NCI-H146 treated with DMSO at 0.1 percent for 48 hours (cell line): ENCODE data around the gene DAB2IP.

Experiments used
- DNase-seq: peaks from one replicate; lab custom pipeline; 2025; ENCODE audit not compliant: unreplicated experiment; lab: John Stamatoyannopoulos, UW

DAB2IP gene

DNA sequence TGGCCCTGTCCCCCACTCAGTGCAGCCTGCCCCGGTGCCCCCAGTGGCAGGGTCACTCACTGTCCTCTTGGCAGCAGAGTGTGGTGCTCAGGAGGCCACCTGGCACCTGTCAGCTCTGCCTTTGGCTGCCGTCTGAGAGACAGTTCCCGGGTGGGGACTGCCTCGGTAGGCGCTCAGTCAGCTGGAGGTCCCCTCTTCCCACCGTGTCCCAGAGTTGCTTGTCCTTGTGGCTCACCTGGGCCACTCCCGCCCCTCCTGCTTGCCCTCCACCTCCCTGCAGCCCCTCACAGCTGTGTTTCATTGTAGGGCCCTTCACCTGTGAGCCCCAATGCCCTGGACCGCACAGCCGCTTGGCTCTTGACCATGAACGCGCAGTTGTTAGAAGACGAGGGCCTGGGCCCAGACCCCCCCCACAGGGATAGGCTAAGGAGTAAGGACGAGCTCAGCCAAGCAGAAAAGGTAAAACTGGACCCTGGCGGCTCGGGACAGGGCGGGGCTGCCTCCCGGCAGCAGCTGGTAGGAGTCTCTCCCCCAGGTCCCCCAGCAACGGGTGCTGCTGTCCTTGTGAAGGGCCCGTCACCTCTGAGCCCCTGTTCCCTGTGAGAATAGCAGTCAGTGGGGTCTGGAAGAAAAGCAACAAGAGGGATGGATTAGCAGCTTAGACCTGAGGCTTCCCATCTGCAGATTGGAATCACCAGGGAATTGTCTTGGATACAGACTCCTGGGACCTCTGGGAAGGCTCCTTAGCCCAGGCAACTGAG, 122.7 kb downstream of the DAB2IP start:
- DNase-seq: no peak

DNA sequence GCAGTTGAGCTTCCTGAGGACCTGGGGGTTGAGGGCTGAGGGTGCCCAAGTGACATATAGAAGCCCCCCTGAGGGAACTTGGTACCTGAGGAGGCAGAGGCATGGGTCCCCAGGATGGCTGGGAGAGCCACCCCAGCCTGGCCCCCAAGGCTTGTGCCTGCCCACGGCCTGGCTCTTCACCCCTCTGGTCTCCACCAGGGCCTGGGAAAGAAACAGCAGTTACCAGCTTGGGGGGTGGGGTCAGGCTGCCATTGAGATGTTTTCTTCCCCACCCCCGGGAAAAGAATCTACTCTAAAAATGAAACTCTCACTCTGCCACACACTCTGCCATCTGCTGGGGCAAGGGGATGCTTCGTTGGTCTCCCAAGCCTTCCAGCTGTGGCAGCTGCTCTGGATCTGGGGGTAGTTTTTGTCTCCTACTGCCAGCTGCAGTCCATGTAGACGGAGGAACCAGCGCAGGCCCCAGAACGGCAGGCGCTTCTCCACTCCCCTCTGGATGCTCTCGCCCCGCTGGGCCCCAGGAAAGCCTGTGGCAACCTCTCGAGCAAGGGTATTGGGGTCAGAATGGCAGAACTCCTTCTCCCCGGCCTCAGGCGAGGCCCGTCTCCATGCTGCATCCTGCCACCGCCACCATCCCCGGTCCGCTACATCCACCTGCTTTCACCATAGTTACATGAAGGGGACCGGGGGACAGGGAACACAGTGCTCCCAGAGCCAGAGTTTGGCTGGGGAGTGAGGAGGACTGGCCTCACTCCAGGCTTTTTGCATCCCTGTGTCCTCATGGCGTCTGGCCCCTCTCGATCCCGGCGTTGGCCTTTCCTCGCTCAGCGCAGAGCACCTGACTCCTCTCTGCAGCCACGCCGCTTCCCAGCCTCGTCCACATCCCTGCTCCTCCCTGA, 123.5 kb downstream of the DAB2IP start:
- DNase-seq: no peak

DNA sequence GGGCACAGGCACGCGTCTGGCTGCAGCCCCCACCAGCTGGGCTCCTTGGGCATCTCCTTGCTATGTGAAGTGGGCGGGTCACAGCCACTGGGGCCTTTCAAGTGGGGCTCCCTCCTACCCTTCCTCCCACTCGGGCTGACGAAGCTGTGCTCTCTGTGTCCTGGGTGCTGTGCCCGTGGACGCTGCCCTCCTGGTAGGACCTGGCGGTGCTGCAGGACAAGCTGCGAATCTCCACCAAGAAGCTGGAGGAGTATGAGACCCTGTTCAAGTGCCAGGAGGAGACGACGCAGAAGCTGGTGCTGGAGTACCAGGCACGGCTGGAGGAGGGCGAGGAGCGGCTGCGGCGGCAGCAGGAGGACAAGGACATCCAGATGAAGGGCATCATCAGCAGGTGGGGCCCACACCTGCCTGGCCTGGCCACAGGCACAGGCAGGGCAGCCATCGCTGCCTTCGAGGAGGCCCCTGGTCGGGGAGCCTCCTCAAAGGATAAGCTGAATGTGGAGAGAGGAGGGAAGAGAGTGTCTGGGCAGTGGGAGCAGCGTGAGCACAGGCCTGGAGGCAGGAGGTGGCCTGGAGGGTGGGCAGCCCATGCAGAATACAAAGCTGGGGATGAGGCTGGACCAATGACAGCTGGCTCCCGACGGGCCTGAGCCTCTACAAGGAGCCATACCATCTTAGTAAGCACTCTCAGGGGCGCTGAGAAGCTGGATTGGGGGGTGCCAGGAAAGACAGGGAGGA, 124.7 kb downstream of the DAB2IP start:
- no peak for DNase-seq

DNA sequence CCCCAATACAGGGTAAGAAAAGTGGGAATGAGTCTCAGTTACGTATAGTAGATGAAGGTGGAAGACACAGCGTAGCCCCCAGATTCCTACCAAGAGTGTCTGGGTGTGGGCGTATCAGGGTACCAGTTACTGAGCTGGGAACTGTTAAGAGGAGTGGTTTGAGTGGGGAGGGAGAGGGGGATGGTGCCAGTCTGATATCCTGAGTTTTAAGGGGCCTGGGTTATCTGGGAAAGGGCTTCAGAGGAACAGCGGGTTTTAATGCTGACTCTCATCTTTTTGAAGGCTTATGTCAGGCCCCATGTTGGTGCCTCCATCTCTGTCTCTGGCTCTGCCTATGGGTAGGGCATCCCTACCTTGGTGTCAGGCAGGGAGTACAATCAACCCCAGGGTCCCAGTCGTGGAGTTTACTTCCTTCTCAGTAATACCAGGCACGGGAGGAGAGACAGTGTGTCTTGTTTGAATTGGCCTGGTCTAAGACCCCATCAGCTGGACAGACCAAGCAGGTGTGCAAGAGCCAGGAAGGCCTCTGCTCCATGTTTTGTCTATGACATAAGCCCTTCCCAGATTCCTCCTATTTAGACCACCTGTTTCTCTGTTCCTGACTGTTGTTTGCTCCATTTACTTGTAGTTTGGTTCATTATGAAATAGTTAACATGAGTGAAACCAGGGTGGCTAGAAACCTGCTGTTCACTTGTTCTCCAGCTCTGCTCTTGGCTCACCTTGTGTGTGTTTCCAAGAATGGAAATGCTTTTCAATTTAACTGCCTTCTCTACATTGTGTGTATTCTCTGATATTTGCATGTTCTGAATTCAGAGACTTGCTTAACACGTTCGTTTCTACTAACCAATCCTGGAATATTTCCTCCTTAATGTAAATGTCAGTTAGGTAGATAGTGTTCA, 125.6 kb downstream of the DAB2IP start:
- DNase-seq: no peak

DNA sequence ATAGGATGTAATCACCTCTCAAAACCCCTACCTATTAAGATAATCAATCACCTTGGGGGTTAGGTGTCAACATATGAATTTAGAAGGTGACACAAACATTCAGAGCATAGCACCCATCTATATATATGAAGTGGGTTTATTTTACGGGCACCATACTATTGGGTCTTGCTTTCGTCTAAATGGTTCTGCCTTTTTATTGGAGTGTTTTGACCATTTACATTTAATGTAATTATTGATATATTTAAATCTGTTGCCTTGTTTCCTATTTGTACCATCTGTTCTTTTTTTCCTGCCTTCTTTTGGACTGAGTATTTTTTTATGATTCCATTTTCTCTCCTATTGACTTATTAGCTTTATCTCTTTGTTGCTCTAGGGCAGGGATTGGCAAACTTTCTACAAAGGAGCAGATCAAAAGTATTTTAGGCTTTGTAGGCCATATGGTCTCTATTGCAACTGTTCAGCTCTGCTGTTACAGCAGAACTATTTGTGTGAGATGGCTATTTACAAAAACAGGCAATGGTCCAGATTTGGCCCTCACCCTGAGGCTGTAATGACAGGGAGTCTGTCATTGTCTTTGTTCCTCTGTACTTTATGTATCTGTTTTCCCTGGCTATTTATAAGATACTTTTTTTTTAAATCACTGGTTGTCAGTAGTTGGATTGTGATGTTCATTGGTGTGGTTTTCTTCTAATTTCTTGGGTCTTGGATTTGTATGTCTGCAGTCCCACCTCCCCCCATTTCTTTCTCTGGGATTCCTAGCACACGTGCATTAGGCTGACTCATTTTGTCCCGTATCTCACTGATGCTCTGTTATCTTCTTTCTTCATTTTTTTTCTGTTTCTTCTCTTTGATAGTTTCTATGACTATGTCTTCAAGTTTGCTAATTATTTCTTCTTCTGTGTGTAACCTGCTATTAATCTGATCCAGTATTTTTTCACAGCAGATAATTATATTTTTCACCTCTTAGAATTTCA, 127.1 kb downstream of the DAB2IP start:
- no peak for DNase-seq

DNA sequence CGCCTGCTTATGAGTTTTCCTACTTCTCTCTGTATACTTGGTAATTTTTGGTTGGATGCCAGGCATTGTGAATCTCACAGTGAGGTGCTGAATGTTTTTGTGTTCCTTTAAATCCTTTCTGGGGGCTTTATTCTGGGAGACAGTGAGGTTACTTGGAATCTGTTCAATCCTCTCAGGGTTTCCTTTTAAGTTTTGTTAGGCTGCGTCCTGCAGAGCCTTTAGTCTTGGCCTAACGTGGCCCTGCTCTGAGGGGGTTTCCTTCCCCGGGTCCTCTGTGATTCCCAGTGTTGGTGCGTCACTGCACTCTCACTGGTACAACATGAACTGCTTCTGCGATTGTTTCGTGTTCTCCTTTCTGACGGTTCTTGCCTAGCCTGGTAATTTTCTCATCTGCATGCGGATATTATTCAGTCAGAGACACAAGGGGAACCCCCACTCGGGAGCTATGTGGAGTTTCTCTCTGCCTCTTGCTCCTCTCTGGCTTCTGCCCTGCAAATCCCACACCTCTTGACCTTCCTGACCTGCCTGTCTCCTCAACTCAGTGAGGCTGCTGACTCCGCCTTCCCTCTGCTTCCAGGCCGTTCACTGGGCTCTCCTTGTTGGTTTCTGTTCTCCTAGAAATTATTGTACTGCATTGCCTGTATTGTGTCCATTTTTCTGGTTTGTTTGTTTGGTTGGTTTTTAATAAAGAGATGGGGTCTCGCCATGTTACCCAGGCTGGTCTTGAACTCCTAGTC, 128.1 kb downstream of the DAB2IP start:
- DNase-seq: no peak

DNA sequence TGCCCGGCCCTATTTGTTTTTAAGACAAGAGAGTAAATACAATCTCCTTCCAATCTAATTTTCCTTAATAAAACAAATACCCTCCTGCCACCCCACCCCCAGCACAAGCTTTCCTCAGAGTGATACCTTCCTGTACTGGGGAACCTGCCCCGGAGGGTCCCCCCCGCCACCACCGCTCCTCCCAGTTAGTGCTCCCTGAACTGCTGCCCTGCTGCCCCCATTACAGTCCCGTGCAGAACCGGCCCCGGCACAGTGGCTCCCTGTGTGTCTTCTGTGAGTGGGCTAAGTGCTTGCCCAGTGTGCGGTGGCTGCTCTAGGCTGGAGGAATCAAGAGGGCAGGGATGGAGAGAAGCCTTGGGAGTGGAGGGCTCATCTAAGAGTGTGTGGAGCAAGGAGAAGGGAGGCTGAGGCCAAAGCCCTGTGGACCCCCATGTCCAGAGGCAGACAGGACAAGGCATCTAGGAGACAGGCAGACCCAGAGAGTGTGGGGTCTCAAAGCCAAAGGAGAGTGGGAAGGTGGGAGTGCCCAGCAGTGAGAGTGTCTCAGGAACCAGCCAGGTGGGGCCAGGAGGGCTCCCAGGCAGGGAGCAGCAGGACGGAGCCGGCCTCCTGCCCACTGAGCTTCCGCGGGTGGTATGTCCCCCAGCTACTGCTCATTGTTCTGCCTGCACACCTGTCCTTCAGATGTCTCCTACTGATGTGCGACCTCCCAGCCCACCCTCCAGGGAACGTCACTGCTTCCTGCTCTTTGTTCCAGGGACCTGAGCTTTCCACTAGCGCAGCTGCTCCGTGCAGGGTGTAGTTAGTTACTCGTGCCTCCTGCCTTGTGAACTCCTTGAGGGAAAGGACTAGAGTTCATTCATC, 129.0 kb downstream of the DAB2IP start:
- peak; percentile 75 for DNase-seq

DNA sequence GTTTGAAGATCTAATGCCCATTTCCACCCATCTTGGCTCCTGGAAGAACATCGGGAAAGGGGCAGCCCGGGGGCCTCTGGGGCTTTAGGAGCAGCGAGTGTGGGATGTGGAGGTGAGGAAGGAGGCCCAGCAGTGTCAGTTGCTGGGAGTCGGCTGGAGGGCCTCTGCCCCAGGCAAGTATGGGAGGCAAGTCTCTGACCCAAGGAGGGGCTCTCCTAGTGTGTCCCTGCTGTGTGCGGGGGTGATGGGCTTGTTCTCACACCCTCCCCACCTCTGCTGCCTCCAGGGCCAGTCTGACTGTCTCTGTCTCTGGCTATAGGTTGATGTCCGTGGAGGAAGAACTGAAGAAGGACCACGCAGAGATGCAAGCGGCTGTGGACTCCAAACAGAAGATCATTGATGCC, 129.7 kb downstream of the DAB2IP start:
- DNase-seq: no peak

DNA sequence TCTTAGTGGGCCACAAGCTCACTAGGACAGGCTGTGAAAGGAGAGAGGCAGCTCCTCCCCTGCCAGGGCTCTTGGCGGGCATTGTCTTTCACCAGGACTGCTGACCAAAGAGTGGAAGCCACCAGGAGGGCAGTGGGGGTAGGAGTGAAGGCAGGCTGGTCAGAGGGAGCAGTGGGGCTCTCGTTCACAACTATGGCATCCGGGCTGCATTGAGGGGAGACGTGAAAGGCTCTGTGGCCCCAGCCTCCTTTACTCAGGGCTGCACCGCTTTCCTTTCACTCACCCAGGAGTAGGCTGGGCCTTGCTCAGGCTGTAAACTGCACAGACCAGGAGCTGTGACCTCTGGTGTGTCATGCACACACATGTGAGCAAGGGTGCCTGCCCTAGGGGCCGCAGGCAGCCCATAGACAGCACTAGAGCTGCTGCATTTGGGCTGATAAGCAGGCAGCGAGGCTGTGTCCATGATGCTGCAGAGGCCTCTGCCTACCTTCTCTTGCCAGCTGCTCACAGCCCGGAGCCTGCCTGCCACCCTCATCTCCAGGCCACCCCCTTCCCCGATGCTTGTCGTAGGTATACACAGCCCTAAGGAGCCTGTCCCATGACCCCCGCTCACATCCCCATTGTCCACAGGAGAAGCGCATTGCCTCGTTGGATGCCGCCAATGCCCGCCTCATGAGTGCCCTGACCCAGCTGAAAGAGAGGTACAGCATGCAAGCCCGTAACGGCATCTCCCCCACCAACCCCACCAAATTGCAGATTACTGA, 130.4 kb downstream of the DAB2IP start:
- DNase-seq: no peak

DNA sequence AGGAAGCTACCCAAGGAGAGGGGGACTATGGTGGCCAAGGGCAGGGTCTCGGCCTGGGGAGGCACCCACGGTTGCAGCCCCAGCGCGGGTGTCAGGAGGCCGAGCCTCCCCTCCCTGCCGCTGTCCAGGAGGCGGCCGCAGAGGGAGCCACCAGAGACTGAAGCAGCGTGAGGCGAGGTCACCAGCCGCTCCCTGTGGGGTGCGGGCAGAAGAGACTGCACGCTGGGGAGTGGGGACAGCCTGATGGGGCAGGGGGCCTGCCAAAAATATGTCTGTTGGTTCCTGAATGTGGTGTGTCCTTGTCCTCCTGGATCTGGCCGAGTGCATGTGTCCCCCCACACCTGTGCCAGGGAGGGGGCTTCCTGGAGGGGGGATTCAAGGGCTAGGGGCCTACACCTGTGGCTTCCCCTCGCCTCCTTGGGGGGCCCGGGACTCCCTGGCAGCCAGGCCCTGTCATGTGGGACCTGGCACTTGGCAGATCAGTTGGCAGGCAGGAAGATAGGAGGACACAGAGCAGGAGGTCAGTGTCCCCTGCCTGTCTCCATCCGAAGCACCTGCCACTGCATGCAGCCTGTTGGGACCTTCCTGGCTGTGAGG, 131.2 kb downstream of the DAB2IP start:
- DNase-seq: no peak

DNA sequence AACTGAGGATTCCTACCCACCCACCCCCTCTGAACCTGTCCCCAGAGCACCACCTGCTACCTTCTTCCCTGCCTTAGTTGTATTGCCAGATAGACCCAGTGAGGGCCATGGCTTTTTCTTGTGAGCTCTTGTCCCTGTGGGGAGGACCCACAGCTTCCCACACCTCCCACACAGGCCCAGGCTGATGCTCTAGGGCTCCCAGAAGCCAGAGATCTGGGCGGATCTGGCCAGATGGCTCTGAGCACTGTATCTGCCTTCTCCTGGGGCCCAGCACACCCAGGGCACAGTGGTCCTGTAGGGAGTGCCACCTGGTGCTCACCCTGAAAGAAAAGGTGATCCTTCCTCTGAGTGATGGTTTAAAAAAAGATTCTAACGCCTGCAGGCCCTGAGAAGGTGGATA, 131.7 kb downstream of the DAB2IP start:
- no peak for DNase-seq

DNA sequence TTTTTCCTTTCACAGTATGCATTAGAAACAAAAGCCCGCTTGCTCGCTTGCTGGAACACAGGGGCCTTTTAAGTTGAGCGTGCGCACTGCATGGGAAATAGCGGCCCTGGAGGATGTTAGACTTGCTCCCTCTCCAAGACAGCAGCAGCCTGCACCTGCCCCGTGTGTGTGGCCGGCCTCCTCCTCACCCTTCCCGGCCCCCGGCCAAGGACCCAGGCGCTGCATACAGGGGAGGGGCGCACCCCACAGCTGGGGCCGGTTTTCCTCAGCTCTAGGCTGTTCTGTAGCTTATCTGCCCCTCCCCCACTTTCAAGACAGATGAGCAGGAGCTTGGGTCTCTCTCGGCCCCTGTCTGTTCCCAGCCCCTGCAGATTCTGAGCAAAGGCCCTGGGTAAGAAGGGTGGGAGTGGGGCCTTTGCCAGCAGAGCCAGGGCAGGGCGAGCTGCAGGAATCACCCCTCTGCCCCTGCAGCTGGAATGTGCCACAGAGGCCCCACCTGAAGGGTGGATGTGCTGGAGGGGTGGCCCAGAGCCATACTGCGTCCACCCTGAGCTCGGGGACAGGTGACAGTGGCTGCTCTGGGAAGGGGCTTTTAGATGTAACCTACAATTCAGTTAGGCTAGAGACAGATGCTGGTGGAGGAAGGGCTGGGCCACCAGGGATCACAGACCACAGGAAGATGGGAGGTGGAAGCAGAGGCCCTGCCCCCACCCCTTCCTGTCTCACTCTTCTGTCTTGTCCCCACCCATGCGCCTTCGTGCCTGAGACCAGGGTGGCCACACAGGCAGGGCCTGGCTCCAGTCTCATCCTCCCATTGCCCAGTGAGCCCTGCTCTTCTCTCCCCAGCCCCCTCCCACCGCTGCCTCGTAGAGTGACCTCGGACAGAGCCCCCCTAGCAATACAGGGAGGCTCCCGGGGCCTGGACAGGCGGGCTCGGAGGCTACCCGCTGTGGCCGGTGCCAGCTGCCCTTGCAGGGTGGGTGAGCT, 132.4 kb downstream of the DAB2IP start:
- DNase-seq: no peak

DNA sequence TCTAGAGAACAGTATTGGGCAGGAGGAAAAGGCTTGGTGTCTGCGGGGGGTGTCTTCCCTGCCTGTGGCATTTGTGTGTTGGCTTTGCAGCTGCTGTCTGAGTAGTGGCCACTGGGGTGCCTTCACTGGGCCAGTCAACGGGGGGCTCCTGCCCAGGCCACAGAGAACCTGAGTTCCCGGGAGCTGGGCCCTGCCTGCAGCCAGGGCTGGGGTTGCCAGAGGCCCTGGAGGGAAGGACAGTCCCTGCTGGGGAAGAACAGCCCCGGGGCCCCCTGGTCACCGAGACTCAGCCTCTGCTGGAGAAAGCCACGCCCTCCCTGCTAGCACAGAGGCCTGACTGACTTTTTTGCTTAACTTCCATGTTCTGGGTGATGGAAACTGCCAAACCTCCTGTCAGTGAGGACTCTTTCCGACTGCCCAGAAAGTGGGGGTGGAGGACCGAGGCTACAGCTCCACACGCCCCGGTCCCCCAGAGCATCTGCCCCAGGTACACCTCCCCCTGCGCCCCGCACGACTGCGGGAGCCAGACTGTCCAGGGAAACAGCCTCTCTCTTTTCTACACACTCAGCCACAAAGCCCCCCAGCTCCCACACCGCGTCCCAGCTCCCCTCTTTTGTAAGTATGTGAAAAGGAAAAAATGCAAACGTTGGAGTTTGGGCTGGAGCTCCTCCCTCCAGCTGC, 133.4 kb downstream of the DAB2IP start:
- DNase-seq: no peak

DNA sequence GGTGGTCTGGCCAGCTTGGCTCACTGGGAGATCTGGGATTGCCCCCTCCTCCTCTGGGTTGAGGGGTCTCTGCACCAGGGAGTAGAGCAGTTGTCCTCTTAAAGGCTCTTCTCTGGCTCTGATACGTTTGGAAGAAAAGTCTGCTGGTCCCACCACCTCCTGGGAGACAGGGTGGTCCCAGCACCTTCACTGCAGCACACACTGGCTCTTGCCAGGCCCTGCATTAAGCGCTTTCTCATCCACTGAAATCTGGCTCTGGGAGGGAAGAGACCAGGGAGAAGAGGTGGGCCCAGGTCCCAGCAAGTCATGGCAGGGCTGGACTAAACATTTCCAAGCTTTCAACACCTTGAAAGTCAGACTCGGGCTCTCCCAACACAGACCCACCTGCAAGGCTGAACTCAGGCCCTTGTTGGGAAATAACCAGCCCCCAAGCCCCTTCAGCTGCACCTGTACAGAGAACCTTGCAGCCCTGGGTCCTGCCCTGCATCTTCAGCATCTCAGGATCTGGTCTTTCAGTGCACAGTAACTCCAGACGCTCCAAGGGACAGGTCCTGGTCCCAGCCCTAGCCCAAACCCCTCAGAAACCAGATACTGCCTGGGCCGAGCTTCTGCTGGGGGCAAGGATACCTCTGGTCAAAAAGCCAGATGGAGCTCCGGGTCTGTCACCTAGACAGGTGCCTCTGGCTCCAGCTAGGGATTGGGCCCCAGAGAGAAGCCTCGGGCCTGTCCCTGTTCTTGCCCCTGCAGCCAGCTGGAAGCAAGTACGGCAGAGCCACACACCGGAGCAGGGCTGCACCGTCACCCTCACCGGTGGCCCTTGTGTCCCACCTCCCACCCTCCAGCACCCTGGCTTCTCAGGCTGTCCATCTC, 134.5 kb downstream of the DAB2IP start:
- no peak for DNase-seq
